GM12801 (cell line): ENCODE data around the gene ADAMTS17.

ENCODE experiments used
- CTCF ChIP-seq: IDR thresholded peaks from one replicate; pipeline ENCODE4 v1.5.1; 2011; ENCODE audit warnings: control low read depth; ENCODE audit not compliant: insufficient read length; ENCODE audit errors: extremely low read depth

Gene ADAMTS17

GRCh38 chr15:99965376-99965775, 376.4 kb downstream of the ADAMTS17 start:
- no peak for TF ChIP-seq CTCF

GRCh38 chr15:99963976-99964375, 377.8 kb downstream of the ADAMTS17 start:
- TF ChIP-seq CTCF, result no peak

- TF ChIP-seq CTCF, result no peak
These were observed 378.5 kb downstream of the ADAMTS17 start for GRCh38 chr15:99963096-99963825.

- no peak for TF ChIP-seq CTCF
These were observed 379.7 kb downstream of the ADAMTS17 start for GRCh38 chr15:99962006-99962561.

GRCh38 chr15:99961011-99961441, 380.7 kb downstream of the ADAMTS17 start:
- TF ChIP-seq CTCF, result no peak

GRCh38 chr15:99959326-99959725, 382.4 kb downstream of the ADAMTS17 start:
- TF ChIP-seq CTCF, result no peak

GRCh38 chr15:99958426-99959097, 383.2 kb downstream of the ADAMTS17 start:
- TF ChIP-seq CTCF, result no peak
